B cell (primary cell): ENCODE results near the gene TEDDM1.

ENCODE experiments used
- CTCF ChIP-seq: fragments of 200-600 bp; IDR thresholded peaks from one replicate; pipeline ENCODE4 v1.8.0; 2022; ENCODE audit warnings: antibody characterized with exemption, mild to moderate bottlenecking
- EZH2 ChIP-seq: IDR thresholded peaks from 2 replicates; pipeline ENCODE4 v1.6.1; 2012; ENCODE audit warnings: borderline replicate concordance, low read depth, mild to moderate bottlenecking, moderate library complexity, low read length; ENCODE audit not compliant: insufficient read depth, poor library complexity, severe bottlenecking

GRCh38 chr1:182376936-182377574 lies 23.4 kb downstream of the TEDDM1 start:
- TF ChIP-seq EZH2, result no peak
- TF ChIP-seq CTCF, result no peak
